GM19239 (cell line): Measurements from ENCODE around the gene SNTG2.

Source experiments
- DNase-seq: peaks from one replicate; pipeline ENCODE4 v3.0.0; 2011; ENCODE audit warnings: low spot score; ENCODE audit not compliant: insufficient read length
- FAIRE-seq: peaks from 2 replicates; lab custom pipeline; 2011; peaks lifted over from hg19 to GRCh38; lab: Jason Lieb, UNC

SNTG2 gene

DNA sequence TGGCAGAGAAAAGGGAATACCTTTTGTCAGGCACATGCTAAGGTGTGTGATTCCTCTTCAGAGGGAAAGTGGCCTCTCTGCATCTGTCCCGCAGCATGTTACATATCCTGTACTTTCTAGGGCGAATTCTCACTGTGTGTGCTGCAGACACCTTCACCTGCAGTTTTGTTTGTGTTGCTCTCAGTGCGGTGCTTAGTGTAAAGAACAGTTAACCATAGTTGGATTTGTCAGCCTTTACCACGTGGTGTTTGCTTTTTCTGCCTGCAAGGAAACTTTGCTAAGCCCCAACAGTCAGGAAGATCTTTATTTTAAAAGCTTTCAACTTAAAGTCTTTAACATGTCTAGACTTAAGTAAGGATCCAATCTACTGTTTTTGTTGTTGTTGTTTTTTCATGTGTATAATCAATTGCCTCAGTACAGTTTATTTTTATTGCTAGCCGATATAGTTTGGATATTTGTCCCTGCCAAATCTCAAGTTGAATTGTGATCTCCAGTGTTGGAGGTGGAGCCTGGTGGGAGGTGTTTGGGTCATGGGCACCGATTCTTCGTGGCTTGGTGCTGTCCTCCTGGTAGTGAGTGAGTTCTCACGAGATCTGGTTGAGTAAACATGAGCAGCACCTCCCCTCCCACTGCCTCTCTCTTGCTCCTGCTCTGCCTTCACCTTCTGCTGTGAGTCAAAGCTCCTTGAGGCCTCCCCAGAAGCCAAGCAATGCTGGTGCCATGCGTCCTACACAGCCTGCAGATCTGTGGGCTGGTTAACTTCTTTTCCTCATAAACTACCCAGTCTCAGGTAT lies 90.6 kb downstream of the SNTG2 start:
- DNase-seq (no peak), FAIRE-seq (no peak)

DNA sequence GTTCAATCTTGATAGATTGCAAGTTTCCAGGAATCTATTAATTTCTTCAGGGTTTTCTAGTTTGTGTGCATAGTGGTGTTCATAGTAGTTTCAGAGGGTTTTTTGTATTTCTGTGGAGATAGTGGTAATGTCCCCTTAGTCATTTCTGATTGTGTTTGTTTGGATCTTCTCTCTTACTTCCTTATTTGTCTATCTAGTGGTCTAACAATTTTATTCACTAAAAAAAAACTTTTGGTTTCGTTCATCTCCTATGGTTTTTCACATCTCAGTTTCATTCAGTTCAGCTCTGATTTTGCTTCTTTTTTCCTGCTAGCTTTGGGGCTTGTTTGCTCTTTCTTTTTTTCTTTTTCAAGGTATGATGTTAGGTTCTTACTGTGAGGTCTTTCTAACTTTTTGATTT lies 94.5 kb downstream of the SNTG2 start:
- DNase-seq (no peak), FAIRE-seq (no peak)

DNA sequence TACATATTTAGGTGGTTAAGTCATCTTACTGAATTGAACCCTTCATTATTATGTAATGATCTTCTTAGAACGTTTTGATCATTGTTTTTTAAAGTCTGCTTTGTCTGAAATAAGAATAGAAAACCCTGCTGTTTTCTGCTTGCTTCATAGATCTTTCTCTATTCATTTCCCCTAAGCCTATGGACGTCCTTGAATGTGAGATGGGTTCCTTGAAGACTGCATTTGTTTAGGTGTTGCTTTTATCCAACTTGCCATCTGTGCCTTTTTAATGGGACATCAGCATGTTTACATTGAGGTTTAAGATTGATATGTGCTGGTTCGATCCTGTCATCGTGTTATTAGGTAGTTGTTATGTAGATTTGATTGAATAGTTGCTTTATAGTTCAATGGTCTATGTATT lies 95.4 kb downstream of the SNTG2 start:
- DNase-seq, result no peak
- FAIRE-seq, result peak; percentile 18

DNA sequence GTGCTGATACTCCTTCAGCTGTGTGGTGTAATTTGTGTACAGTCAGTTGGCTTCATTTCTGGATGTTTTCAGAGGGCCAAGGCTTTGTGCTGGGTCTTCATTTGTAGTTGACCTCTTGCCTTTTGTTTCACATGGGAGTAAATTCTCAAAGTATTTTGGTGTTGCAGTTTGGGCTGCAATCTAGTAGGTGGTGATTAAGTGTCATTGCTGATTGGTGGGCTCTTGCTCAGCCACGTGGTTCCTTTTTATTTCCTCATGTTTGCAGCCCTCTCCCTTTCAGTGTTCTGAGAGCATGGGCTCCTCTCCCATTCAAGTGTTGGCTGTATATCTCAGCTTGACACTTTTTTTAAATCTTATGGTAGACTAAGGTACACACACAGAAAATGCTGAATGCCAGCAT lies 96.8 kb downstream of the SNTG2 start:
- FAIRE-seq (no peak), DNase-seq (no peak)

DNA sequence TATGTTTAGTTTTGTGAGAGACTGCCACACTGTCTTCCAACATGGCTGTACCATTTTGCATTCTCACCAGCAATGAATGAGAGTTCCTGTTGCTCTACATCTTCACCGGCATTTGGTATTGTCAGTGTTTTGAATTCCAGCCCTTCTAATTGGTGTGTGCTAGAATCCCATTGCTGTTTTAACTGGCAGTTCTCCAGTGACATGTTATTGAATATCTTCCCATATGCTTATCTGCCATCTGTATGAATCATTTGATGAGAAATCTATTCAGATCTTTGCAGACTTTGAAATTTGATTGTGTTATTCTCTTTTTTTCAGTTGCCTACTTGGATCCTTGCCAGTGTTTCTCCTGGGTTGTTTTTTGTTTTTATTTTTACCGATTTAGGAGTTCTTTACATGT lies 99.0 kb downstream of the SNTG2 start:
- FAIRE-seq, result no peak
- no peak for DNase-seq

DNA sequence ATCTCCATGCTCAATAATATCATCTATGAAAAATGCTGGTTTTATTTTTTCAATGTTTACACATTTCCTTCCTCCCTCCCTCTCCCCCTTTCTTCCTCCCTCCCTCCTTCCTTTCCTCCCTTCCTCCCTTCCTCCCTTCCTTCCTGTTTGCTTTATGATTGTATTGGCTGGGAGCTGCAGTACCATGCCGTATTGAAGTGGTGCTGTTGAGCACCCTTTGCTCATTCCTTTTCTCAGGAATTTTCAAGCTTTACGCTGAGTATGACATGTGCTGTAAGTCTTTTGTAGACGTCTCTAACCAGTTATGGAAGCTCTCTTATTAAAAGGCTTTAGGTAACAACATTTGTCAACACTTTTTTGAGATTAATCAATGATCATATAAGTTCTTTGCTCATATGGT lies 100.4 kb downstream of the SNTG2 start:
- FAIRE-seq, result no peak
- no peak for DNase-seq

DNA sequence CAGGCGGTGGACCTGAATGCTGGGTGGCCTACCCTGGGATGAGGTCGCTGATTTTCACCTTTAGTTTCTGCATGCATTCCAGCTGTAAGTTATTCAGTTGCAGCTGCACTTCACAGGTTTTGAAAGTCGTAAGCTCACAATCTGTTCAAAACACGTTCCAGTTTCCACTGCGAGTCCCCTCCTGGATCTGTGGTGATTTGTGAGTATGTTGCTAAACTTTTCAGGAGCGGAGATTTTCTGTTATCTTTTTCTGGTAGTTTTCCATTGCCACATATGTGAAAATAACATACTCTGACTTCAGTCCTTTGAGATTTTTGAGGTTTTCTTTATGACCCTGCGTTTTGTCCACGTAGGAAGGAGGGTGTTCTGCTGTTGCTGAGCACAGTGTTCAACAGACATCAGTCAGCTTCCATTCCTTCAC lies 102.1 kb downstream of the SNTG2 start:
- FAIRE-seq, result no peak
- DNase-seq, result no peak

DNA sequence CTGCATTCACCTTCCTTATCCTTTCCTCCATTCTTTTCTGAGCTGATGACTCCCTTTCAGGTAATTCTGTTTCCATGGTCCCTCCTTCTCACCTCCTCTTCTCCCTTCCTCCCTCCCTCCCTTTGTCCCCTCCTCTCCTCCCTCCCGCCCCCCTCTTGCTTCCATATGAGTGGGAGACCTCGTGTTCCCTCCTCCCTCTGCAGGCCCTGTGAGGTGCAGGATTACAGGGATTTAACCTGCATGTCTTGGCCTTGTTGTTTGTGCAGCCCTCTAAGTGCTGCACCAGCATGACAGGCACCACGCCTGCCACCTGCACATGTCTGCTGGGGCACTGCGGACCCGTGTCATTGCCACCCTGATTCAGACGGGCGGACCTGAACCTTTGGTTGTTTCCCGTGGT lies 103.1 kb downstream of the SNTG2 start:
- no peak for DNase-seq
- FAIRE-seq, result no peak

DNA sequence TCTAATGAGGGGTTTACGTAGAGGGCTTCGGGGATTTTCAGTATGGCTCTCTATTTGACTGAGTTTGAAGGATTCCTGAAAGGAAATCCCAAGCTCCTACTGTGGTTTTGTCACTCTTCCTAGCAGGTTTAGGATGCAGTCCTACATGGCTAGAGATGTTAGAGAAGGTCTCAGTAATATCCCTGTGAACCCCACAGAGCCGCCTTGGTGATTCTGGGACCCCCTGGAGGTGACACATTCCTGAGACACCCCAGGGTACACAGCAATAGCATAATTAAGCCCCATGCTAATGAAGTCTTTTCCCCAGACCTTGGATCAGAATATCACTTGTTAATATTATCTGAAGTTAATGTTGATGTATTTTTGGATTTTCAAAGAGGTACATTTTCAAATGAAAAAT lies 103.8 kb downstream of the SNTG2 start:
- FAIRE-seq (no peak), DNase-seq (no peak)

DNA sequence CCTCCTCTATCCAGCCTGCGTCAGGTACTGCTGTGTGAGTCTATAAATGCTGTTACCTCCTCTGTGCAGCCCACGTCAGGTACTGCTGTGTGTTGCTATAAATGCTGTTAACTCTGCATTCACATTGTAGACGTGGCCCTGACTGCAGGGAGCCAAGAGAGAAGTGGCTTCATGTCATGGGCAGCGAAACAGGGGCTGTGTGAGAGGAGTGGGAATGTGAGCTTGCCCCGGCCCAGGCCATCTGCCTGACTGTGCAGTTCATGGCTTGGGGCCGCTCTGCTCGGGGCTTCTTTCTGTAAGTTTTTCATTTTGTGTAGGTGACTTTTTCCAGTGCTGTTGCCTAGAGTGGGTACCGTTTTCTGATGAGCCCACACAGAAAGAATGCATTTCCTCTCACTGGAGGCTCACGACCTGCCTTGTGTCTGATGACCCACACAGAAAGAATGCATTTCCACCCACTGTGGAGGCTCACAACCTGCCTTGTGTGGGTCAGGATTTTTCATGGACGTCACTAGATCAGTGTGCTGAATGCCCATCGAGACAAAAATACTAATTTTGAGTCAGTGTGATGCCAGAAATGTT lies 104.5 kb downstream of the SNTG2 start:
- DNase-seq (no peak), FAIRE-seq (no peak)

DNA sequence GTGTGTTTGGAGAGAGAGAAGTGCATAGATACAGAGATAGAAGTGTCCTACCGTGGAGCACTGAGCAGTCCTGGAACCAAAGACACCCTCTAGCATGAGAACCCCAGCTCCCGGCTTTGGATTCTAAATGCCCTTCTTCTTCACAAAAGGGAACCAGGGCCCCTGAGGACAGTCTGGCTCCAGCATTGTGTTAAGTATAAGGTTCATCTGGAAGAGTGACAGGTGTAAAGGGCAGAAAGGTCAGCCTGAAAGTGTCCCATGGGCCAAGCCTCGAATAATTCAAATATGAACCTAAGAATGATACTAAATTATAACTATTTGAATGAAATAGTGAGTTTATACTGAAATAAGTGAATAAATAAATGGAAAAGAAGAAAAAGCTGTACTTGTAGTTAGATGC lies 109.7 kb downstream of the SNTG2 start:
- FAIRE-seq (no peak), DNase-seq (no peak)

DNA sequence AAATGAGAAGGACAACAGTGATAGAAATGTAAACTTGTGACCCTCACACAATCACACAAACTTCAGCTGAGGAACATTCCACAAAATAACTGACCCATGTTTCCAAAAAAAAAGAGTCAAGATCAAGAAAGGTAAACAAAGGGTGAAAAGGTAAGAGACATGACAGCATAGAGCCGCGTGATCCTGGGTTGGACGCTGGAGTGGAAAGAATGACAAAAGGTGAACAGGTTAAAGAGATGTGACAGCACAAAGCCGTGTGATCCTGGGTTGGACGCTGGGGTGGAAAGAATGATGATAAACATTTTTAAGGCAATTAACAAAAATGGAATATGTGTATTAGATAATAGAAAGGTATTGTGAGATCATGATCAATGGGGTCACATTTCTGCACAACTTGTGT lies 110.3 kb downstream of the SNTG2 start:
- DNase-seq (no peak), FAIRE-seq (no peak)

DNA sequence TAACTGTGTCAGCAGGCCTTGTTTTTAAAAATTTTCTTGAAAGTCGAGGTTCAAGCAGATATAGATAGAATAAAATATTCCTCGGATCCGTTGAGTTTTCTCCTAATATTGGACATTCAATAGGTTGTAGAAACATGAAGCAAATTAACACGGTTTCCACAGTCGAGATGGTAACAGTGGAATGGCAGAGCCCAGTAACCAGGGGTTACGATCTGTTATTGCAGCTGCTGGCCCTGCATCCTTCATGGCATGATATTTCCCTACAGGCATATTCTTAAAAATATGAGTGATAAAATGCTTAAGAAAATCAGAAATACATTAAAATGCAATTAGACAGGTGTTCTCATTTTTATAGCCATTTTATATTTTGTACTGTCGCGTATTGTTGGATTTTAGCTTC lies 117.6 kb downstream of the SNTG2 start:
- FAIRE-seq (no peak), DNase-seq (no peak)

DNA sequence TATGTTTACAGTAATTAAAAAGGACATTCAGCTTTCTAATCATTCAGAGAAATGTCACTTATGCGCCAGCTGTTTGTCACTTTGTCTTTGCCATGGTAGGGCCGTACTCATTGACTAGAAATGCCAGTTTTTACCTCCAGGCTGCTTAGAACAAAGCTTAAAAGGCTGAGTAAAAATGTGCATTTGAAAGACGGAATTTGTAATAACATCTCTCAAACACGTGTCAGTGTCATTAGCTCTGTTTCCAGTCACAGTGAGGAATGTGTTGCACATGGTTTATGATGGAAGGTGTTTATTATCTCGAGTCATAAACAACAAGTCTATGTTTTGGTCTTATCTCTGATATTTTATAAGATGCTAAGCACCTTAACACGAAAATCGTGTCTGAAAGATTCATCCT lies 118.2 kb downstream of the SNTG2 start:
- no peak for FAIRE-seq
- no peak for DNase-seq

DNA sequence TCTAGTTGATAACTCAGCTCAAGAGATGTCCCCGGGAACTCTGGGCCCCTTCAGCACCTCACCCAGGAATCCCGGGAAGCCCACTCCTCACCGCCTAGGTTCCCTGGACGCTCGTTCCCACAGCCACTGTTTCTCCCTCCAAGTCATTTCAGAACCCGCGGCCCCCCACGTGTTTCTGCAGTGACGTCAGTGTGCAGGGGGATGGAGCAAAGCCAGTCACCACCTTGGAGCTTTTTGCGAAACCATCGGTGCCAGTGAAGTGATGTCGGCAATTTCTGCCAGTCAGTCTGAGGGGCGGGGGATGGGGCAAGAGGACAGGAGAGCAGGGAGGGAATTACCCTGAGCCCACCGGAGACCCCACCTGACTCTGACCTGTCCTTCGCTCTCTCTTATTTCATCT lies 119.2 kb downstream of the SNTG2 start:
- FAIRE-seq (no peak), DNase-seq (no peak)

DNA sequence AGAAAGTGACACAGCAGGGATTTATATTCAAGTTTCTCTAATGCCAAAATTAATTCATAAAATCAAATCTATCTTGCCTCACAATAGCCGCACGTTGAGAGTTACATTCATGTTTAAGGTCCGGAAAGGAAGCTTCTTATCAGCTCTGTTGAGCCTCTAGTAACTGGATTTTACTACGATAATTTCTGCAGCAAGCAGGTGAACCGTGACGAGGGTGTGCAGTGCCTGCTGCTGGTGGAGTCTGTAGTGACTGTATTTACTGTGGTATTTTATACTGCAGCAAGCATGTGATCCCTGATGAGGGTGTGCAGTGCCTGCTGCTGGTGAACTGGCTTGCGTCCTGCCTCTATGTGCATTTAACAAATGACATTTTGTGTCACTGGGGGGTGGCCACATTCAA lies 120.0 kb downstream of the SNTG2 start:
- DNase-seq (no peak), FAIRE-seq (no peak)

DNA sequence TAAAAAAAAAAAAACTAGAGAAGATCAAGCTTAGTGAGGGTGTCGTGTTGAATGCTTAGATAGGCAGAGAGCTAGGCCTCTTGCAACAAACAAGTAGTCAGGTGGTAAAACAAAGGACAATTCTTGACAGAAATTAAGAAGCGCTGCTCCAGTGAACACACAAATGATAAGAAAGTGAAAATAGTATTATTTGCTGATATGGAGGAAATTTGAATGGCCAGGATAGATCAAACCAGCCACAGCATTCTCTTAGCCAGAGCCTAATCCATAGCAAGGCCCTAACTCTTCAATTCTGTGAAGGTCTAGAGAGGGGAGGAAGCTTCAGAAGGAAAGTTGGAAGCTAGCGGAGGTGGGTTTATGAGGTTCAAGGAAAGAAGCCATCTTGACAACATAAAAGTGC lies 121.0 kb downstream of the SNTG2 start:
- FAIRE-seq (no peak), DNase-seq (no peak)

DNA sequence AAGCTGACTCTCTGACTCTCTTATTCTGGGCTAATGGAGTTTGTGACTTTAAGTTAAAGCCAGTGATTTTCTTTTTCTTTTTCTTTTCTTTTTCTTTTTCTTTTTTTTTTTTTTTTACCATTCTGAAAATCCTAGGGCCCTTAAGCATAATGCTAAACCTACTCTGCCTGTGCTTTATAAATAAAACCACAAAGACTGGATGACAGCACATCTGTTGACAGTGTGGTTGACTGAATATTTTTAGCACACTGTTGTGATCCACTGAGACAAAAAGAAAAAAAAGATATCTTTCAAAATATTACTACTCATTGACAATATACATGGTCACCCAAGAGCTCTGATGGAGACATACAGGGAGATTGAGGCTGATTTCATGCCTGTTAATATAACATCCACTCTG lies 121.6 kb downstream of the SNTG2 start:
- no peak for FAIRE-seq
- DNase-seq, result no peak

DNA sequence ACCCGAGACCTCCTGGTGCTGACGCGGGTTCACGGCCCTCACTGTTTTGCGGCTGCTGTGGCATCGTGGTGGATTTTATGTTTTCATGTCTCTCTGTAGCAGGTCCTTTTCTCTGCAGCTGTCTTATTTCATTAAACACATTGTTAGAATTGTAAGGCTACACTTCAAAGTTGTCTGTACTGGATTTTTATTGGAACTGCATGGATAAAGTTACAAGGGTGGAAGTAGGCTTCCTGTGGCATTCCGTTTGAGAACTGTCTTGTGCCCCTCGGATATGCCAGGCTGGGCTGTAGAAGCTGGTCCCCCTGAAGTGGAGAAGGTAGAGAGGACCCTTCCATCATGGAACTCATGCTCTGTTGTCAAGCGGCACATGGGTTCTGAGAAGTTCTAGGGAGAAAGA lies 127.3 kb downstream of the SNTG2 start:
- FAIRE-seq (no peak), DNase-seq (no peak)

DNA sequence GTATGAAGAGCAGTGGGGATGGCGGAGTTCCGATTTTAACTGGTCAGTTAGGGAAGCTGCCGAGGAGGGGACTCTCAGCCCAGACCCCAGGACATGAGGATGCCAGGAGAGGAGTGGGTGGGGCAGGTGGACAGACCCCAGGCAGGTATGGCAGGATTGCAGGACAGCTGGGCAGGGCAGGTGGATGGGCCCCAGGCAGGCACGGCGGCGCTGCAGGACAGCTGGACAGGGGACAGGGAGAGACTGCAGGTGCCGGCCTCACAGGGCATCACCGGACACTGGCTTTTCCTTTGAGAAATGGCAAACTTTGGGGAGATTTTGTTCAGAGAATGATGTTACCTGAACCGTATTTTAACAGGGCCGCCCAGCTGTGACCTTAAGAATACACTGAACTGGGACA lies 127.7 kb downstream of the SNTG2 start:
- FAIRE-seq, result no peak

DNA sequence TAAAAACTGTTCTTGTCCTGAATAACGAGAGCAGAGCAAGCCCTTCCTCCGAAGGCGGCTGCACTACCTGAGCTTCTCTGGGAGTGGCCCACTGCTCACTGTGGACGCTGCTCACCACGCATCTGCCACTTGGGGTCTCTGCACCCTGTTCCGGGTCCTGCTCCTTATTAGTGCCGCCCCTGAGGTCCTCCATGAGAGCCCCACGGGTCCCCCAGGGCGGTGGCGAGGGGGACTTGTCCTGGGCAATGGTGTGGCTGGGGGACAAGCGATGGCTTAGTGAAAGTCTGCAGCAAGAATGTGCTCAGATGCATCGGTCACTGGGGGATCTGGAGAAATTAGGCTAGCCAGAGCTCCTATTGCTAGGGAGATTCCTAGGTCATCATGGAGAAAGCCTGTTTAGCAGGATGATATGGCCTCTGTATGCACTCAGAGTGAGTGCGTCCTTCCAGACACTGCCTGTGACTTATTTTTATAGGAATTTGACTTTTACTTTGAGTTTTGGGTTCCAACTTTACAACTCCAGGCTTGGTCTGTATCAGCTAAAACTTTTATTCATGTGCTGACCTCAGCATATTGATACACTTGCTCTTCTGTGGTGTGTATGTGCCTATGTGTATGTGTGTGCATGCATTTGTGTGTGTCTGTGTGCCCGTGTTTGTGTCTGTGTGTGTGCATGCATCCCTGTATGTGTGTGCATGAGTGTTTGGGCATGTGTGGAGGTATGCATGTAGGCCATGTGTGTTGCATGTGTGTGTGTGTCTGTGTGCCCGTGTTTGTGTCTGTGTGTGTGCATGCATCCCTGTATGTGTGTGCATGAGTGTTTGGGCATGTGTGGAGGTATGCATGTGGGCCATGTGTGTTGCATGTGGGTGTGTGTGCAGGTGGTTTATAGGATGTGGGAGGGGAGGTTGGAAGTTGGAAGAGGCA lies 129.5 kb downstream of the SNTG2 start:
- DNase-seq, result no peak
- no peak for FAIRE-seq

More for the DNA sequence above, 127.7 kb downstream of the SNTG2 start:
- no peak for DNase-seq
